Activated CD4-positive, alpha-beta T cell treated with anti-CD3 and anti-CD28 coated beads, Interleukin-2, Interleukin-4, amounts not matched to agents 100 ng/mL and 50 ng/mL, durations not matched to agents 16 hours and 8 hours (primary cell): Measurements from ENCODE around the gene PCDHB5.
"Not testable (repeated sequence)": the region's sequence is repeated elsewhere in the genome, so short reads cannot be mapped to it uniquely, and the experiment has no call there.

ENCODE experiments used
- DNase-seq: peaks from one replicate; pipeline ENCODE4 v3.0.0-alpha.2; 2020; ENCODE audit warnings: low spot score

The PCDHB5 gene

DNA sequence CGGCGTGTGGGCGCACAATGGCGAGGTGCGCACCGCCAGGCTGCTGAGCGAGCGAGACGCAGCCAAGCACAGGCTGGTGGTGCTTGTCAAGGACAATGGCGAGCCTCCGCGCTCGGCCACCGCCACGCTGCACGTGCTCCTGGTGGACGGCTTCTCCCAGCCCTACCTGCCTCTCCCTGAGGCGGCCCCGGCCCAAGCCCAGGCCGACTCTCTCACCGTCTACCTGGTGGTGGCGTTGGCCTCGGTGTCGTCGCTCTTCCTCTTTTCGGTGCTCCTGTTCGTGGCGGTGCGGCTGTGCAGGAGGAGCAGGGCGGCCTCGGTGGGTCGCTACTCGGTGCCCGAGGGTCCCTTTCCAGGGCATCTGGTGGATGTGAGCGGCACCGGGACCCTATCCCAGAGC is 17.1 kb downstream of the PCDHB5 start:
- not testable (repeated sequence) for DNase-seq

- DNase-seq: no peak
Measured at GRCh38 chr5:141155540-141156374, 20.8 kb downstream of the PCDHB5 start.

- not testable (repeated sequence) for DNase-seq
Measured at GRCh38 chr5:141157356-141157755, 22.4 kb downstream of the PCDHB5 start.

GRCh38 chr5:141157901-141158300 is 22.9 kb downstream of the PCDHB5 start:
- DNase-seq: not testable (repeated sequence)

- DNase-seq: no peak
Measured at GRCh38 chr5:141172381-141173204, 37.6 kb downstream of the PCDHB5 start, which contains the start of gene PCDHB7. Gene PCDHB7, plus strand, starts transcription at chr5:141172644. Its CDS starts 192 bp downstream, at chr5:141172836.

GRCh38 chr5:141174291-141175104 is 39.5 kb downstream of the PCDHB5 start:
- DNase-seq: not testable (repeated sequence)

DNA sequence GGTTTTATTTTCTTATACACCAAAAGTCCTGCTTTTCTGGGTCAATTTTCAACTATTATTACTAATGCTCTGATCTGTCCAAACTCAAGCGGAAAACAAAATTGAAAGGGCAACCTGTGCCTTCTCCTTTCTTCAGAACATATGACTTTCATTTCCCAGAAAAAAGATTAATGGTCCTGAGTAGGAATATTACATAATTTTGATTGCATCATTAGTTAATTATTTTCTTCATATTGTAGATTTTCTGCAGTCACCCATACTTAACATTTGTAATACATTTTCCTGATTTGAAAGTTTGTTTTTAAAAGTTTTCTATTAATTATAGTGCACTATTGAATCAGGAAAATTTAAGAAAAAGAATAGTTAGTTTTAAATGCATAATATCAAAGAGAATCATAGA is 40.9 kb downstream of the PCDHB5 start:
- no peak for DNase-seq

DNA sequence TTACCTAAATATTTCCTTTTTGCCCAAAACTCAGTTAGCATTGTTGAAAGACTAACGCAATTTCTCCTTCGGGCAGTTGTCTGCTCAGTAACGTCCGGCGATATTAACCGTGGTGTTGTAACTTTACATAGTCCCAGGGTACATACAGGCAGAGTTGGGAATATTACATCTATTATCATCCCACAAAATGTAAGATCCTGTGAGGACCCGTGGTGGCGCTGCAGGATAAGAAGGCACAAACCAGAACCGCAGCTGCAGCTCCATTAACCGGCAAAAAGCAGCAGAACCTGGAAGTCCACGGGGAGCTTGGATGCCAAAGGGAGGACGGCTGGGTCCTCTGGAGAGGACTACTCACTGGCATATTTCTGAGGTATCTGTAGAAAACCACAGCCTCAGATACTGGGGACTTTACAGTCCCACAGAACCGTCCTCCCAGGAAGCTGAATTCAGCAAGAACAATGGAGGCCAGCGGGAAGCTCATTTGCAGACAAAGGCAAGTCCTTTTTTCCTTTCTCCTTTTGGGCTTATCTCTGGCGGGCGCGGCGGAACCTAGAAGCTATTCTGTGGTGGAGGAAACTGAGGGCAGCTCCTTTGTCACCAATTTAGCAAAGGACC is 42.7 kb downstream of the PCDHB5 start, which contains the start of gene PCDHB8:
PCDHB8 (plus strand) TSS at position 214 of the 615 bp plus-strand sequence; CDS start at position 459, 245 bp downstream.
- DNase-seq: not testable (repeated sequence)

DNA sequence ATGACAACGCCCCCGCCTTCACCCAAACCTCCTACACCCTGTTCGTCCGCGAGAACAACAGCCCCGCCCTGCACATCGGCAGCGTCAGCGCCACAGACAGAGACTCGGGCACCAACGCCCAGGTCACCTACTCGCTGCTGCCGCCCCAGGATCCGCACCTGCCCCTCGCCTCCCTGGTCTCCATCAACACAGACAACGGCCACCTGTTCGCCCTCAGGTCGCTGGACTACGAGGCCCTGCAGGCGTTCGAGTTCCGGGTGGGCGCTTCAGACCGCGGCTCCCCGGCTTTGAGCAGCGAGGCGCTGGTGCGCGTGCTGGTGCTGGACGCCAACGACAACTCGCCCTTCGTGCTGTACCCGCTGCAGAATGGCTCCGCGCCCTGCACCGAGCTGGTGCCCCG is 44.4 kb downstream of the PCDHB5 start:
- not testable (repeated sequence) for DNase-seq

DNA sequence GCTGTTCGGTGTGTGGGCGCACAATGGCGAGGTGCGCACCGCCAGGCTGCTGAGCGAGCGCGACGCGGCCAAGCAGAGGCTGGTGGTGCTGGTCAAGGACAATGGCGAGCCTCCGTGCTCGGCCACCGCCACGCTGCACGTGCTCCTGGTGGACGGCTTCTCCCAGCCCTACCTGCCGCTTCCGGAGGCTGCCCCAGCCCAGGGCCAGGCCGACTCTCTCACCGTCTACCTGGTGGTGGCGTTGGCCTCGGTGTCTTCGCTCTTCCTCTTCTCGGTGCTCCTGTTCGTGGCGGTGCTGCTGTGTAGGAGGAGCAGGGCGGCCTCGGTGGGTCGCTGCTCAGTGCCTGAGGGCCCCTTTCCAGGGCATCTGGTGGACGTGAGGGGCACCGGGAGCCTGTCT is 44.9 kb downstream of the PCDHB5 start:
- not testable (repeated sequence) for DNase-seq

DNA sequence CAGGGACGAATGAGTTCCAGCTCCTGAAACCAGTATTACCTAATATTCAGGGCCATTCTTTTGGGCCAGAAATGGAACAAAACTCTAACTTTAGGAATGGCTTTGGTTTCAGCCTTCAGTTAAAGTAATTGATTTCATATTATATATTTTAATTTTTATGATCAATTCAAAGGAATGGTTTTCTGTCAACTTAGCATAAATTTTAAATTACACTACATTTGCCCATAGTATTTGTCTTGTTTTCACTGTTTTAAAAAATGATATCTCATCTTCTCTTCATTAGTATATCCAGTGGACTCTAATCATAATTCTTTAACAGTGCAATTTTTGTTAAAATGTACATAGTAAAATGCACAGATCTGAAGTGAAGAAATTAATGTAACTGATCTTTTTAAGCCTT is 45.3 kb downstream of the PCDHB5 start:
- no peak for DNase-seq

DNA sequence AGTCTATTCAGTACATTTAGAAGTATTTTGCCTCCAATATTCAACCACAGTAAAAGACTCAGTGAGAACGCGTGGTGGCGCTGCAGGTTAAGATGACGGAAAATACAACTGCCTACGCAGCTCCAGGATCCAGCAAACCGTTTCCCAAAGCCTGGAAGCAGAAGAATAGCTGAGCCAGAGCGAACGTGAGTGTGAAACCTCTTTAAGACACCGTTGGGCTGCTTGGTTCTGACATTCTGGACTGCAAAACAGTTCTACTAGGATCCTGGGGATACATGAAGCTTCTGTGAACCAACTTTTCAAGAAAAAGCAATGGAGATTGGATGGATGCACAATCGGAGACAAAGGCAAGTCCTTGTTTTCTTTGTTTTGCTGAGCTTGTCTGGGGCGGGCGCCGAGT is 47.2 kb downstream of the PCDHB5 start, which contains the start of gene PCDHB16:
PCDHB16 (plus strand) TSS at position 140 of the 400 bp plus-strand sequence; CDS start at position 313, 173 bp downstream.
- DNase-seq: no peak

DNA sequence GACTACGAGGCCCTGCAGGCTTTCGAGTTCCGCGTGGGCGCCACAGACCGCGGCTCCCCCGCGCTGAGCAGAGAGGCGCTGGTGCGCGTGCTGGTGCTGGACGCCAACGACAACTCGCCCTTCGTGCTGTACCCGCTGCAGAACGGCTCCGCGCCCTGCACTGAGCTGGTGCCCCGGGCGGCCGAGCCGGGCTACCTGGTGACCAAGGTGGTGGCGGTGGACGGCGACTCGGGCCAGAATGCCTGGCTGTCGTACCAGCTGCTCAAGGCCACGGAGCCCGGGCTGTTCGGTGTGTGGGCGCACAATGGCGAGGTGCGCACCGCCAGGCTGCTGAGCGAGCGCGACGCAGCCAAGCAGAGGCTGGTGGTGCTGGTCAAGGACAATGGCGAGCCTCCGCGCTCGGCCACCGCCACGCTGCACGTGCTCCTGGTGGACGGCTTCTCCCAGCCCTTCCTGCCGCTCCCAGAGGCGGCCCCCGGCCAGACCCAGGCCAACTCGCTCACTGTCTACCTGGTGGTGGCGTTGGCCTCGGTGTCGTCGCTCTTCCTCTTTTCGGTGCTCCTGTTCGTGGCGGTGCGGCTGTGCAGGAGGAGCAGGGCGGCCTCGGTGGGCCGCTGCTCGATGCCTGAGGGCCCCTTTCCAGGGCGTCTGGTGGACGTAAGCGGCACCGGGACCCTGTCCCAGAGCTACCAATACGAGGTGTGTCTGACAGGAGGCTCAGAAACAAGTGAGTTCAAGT is 49.3 kb downstream of the PCDHB5 start:
- not testable (repeated sequence) for DNase-seq

GRCh38 chr5:141186897-141187512 is 52.0 kb downstream of the PCDHB5 start, which contains the start of gene PCDHB9:
Gene PCDHB9, plus strand, starts transcription at chr5:141187161. Its CDS starts 158 bp downstream, at chr5:141187319.
- peak; percentile 13 for DNase-seq
